Measurements from ENCODE around the gene SLC45A3.
A peak's percentile ranks its signal among the peaks of the same experiment; 100 is the strongest.

Gene SLC45A3

DNA sequence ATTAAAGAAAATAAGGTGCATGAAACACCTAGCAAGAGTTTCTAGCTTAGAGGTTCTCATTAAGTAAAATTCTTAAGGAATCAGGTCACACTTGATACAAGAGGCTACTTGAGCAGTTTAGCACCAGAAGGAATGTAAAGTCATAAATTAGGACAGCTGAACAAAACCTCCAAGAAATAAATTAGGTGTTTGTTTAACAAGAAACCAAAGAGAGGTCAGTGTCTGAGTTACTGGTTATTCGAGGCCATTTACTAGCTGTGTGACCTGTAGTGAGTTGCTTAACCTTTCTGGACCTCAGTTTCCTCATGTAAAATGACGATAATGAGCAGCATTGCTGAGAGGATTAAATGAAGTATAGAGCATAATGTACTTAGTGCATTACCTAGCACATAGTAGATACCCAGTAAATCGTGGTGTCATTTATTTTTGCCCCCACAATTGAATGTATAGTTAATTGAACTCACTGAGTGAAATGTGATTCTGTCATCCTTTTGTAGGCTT is 47.6 kb downstream of the SLC45A3 start:
- no peak for DNase-seq

- DNase-seq, result peak; percentile 99
Observed at GRCh38 chr1:205631768-205632668, 48.3 kb downstream of the SLC45A3 start, which contains the start of gene ELK4. Gene ELK4, minus strand, starts transcription at chr1:205632011. Its CDS starts 8,129 bp downstream, at chr1:205623882.

DNA sequence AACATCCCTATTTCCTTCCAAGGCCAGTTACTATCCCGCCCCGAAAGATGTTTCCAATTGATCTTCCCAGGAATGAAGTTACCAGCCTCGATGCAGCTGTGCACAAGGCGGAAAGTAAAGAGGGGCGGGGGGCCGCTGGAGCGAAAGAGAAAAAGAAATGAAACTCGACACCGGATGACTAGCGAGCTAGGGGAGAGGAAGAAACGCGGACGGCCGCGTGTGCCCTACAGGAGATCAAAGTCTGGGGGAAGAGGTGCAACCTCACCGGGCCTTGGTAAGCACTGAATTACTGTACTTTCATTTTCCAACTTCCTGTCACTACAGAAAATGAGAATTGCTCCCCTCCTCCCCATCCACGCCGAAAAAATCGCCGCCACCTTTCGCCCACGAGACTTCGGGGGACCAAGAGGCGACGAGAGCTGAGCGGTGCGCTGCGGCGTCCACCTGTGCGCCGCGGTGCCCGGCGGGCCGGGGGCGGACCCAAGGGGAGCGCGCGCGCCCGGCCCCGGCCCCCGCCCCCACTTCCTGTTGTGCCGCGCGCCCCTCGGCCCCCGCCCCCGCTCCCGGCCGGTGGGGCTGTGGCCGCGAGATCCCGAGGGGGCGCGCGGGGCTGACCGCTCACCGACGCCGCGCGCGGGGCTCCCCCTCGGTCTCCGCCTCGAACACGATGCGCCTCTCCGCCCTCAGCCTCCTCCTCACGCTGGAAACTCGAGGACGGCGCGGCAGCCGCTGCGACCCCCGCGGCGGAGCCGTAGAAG is 49.1 kb downstream of the SLC45A3 start:
- DNase-seq, result peak; percentile 81

DNA sequence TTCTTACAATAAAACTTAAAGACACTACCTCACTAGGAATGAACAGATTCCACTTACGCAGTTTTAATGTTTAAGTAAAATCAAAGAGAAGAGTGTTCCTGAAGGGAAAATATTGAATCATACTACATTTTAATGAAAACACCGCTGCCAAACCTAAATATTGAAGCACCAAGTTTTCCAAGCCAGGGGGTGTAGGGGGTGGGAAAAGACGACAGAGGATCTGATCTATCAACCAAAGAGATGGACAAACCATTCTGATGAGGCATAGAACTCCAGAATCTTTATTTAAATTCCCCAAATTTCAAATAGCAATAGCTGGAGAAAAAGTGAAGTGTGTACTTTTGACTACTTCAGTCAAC is 49.7 kb downstream of the SLC45A3 start:
- DNase-seq, result no peak

DNA sequence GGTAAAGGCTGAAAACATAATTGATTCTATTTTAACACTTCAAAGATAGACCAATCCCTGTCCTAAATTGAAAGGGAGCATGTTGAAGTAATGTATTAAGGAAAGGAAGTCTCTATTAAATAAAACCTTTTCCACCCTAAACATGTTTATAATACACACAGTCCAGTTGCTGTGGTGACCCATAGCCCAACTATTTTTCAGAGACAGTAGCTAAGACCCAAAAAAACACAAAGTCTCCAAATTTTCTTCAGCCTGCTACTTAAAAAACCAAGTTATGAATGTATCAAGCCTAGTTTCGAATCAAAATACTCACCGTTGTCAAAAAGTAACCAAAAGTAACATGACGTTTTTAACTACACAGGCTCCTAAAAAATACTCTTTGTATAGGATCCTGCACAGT is 50.1 kb downstream of the SLC45A3 start:
- no peak for DNase-seq

- no peak for DNase-seq
Observed at GRCh38 chr1:205629751-205630150, 50.6 kb downstream of the SLC45A3 start.

GRCh38 chr1:205627956-205628355 is 52.4 kb downstream of the SLC45A3 start:
- DNase-seq, result no peak

DNA sequence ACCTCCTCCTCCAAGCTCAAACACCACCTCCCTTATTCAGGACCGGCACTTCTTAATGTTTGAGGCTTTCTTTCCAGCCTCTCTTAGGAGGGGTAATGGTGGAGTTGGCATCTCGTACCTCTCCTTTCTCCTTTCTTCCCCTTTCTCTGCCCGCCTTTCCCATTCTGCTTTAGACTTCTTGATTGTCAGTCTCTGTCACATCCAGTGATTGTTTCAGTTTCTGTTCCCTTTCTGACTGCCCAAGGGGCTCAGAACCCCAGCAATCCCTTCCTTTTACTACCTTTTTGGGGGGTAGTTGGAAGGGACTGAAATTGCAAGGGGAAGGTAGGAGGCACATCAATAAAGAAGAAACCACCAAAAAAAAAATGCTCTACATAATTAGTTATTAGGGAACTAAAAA is 54.1 kb downstream of the SLC45A3 start:
- no peak for DNase-seq

DNA sequence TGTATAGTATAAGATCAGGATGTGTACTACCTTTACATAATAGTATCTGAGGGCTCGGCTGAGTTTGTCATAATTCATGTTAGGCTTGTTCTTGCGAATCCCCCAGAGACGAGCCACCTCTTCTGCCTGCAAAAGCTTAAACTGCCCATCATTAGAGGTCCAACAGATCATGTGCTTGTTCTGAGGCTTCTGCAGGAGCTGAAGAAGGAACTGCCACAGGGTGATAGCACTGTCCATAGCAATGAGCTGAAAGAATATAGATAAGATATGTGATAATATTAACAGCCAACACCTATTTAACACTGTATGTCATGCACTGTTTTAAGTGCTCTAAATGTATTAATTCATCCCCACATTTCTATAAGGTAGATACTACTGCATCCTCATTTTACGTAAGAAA is 56.7 kb downstream of the SLC45A3 start:
- DNase-seq, result peak; percentile 61

DNA sequence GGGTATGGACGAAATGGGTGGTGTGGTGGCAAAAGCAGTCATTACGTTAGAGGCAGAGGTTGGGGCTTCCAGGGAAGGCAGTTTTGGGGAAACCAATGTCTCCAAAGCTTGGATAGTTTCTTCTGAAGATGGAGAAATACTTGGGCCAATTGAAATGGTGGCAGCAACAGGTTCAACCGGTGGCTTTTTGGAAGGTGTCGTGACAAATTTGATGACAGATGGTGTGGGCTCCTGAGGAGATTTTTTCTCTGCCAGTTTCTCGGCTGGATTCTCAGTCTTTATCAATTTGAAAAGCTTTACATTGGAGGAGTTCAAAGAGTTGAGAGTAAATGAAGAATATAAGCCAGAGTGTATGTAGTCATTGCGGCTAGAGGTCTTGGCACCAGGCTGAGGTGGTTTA is 60.0 kb downstream of the SLC45A3 start:
- DNase-seq, result no peak

- no peak for DNase-seq
Observed at GRCh38 chr1:205619376-205619775, 60.9 kb downstream of the SLC45A3 start.

DNA sequence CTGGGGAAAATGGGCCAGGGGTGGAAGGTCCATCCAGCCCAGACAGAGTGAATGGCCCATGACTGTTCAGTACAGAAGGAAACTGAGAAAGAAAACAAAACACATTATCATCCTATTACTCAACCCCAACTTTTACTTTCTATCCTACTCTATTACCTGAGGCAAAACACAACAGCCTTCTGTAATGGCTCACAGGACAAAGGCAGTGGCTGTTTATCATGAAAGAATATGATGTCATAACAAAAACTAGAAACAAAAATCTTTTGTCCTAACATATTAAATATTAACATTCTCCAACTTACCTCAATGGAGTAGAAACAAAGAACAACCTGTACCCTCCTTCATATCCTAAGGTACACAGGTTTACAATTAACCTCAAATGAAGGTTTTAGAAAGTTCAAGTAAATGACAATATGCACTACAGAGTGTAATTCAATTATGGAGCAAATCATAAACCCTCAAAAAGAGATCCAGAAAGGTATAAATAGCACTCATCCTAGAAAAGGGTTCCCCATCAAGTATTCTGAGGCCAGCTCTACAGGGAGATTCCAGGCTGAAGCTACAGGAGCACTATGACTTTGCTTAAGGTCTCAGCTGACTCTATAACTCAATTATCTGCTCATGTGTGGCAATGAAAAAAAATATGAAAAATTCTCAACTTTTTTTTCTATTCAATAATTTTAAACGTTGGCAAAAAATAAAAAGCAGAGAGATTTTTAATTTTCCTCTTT is 63.6 kb downstream of the SLC45A3 start:
- DNase-seq, result no peak

GRCh38 chr1:205615789-205616188 is 64.5 kb downstream of the SLC45A3 start:
- DNase-seq, result no peak

DNA sequence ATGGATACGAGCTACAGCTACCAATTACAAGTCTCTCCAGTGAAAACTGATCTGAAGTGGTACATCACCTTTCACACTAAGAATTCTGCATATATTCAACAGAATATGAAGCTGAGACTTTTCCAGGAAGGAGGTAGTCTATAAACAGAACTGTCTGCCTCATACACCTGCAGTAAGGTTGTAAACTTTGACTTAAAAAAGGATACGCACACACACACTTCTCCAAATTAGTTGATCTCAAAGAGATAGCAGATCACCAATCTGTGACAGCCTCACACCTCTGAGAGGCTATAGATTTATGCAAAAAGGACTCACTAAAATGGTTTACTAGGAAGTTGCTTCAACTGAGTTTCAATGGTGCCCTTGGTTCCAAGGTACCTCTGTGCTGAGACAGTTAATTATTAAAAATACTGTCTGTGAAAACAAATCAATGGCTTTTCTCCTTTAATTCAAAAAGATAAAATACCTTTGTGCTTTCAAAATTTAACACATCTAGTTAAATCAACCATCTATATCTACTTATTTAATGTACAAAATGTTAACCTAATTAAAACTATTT is 66.4 kb downstream of the SLC45A3 start:
- DNase-seq, result no peak

- DNase-seq, result no peak
Observed at GRCh38 chr1:205612556-205612955, 67.8 kb downstream of the SLC45A3 start.

DNA sequence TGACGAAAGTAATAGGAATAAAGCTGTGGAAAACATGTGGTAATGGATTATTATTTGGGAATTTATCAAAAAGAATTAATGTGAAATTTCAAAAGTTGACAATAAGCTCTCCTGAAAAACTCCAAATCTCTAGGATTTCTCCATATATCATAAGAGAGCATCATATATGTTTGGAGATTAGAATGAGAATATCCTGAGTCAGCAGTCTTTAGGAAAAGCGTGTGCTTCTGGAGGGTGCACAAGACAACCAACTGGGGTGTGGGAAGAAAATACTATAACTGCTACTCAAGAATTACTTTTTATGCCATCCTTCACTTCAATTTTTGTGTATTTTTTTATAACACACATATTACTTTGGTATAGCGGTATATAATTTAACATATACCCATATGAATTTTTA is 68.2 kb downstream of the SLC45A3 start:
- DNase-seq, result no peak

DNA sequence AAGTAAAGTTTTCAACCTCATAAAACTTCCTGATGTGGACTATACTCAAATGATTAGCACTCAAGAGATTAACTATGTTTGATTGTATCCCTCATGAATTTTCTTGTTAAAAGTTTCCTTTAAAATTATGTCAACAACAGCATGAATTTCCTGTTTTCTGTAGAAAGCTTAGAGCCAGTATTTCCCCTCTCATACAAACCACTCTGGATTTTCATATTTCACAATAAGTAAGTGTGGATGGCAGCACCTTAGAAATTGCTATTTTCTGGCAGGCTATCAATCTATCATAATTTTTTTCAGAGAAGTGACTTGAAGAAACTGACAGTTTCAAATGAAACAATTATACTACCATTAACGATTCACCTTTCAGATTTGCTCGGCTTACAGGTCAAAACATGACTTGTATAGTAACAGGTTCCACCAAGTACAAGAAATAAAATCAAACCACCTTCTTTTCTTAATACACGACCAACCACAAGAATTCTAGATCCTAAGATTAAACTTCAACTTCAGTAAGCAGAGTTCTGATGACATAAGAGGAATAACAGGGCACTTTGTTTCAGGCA is 69.3 kb downstream of the SLC45A3 start:
- no peak for DNase-seq

- DNase-seq, result no peak
Observed at GRCh38 chr1:205610036-205610435, 70.3 kb downstream of the SLC45A3 start.
